ENCODE results near the gene SPTB.

SPTB gene

DNA sequence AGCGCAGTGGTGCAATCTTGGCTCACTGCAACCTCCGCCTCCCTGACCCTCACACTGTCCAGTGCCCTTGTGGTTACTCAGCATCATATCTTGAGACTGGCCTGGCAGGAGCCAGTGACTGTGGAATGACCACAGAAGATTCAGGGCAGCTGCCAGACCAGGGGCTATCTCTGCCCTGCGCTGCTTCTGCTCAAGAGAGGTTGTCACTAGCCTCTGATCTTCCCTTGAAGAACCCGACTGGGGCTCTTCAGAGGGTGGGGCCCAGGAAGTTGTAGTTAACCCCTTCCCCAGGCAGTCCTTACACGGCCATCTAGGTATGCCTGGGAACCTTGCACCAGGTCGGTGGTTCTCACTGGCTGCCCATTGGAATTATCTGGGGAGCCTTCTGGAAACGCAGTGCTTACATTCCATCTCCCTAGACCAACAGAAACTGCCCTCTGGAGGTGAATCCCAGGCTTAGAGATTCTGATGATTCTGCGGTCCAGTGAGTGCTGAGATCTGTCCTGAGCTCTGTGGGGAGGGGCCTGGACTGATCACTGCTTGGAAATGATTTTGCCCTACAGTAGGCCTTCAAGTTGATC lies 134.1 kb downstream of the SPTB start:
- Histone ChIP-seq H3K4me2 (ENCODE audit: low read length) (no peak overlapping the region), H3K27ac (ENCODE audit: low read depth, low read length) (no peak overlapping the region), H3K4me3 (ENCODE audit: low read length) (no peak overlapping the region), H3K4me1 (ENCODE audit: control insufficient read depth, low read length) (no peaks in the 10 kb centered on the region), H3K9me3 (ENCODE audit: control insufficient read depth, insufficient read depth, low read length) (no peaks in the 10 kb centered on the region), H4K20me1 (ENCODE audit: control insufficient read depth, insufficient read depth, low read depth, low read length) (no peaks in the 10 kb centered on the region), H3K36me3 (ENCODE audit: control insufficient read depth, low read length) (no peaks in the 10 kb centered on the region), H3K79me2 (ENCODE audit: control insufficient read depth, low read length) (no peaks in the 10 kb centered on the region), H3K9me2 (replicated peaks; ENCODE audit: control insufficient read depth, low read length) (no peaks in the 10 kb centered on the region), H3F3A (ENCODE audit: control insufficient read depth, insufficient read depth) (no peaks in the 10 kb centered on the region), H3K27me3 (ENCODE audit: control insufficient read depth, low read length) (no peaks in the 10 kb centered on the region)
- TF ChIP-seq, protein P1, sequence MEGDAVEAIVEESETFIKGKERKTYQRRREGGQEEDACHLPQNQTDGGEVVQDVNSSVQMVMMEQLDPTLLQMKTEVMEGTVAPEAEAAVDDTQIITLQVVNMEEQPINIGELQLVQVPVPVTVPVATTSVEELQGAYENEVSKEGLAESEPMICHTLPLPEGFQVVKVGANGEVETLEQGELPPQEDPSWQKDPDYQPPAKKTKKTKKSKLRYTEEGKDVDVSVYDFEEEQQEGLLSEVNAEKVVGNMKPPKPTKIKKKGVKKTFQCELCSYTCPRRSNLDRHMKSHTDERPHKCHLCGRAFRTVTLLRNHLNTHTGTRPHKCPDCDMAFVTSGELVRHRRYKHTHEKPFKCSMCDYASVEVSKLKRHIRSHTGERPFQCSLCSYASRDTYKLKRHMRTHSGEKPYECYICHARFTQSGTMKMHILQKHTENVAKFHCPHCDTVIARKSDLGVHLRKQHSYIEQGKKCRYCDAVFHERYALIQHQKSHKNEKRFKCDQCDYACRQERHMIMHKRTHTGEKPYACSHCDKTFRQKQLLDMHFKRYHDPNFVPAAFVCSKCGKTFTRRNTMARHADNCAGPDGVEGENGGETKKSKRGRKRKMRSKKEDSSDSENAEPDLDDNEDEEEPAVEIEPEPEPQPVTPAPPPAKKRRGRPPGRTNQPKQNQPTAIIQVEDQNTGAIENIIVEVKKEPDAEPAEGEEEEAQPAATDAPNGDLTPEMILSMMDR (IDR thresholded peaks at IDR 0.05; ENCODE audit: low read depth, low read length, poor library complexity, severe bottlenecking), result no peak
- TF ChIP-seq EZH2phosphoT487 (IDR thresholded peaks at IDR 0.05; ENCODE audit: borderline replicate concordance, low read length), result no peak

GRCh38 chr14:64743061-64743460 lies 136.6 kb downstream of the SPTB start:
- Histone ChIP-seq H3K27ac (ENCODE audit: low read depth, low read length) (no peak overlapping the region), H3K9me2 (replicated peaks; ENCODE audit: control insufficient read depth, low read length) (no peaks in the 10 kb centered on the region), H3K27me3 (ENCODE audit: control insufficient read depth, low read length) (no peaks in the 10 kb centered on the region)

GRCh38 chr14:64741961-64742360 lies 137.7 kb downstream of the SPTB start:
- TF ChIP-seq EZH2phosphoT487 (IDR thresholded peaks at IDR 0.05; ENCODE audit: borderline replicate concordance, low read length), result no peak
- TF ChIP-seq, protein P1 (IDR thresholded peaks at IDR 0.05; ENCODE audit: low read depth, low read length, poor library complexity, severe bottlenecking), result no peak
- no peaks in the 10 kb centered on the region for H3K4me1 ChIP-seq (ENCODE audit: control insufficient read depth, low read length)
- H3K4me3 ChIP-seq (ENCODE audit: low read length), result no peak overlapping the region
- no peak overlapping the region for H3K27ac ChIP-seq (ENCODE audit: low read depth, low read length)
- H3K9me2 ChIP-seq (replicated peaks; ENCODE audit: control insufficient read depth, low read length), result no peaks in the 10 kb centered on the region
- no peaks in the 10 kb centered on the region for H3K79me2 ChIP-seq (ENCODE audit: control insufficient read depth, low read length)
- no peaks in the 10 kb centered on the region for H3K36me3 ChIP-seq (ENCODE audit: control insufficient read depth, low read length)
- no peaks in the 10 kb centered on the region for H3K9me3 ChIP-seq (ENCODE audit: control insufficient read depth, insufficient read depth, low read length)
- no peaks in the 10 kb centered on the region for H4K20me1 ChIP-seq (ENCODE audit: control insufficient read depth, insufficient read depth, low read depth, low read length)
- H3F3A ChIP-seq (ENCODE audit: control insufficient read depth, insufficient read depth), result no peaks in the 10 kb centered on the region
- H3K27me3 ChIP-seq (ENCODE audit: control insufficient read depth, low read length), result no peaks in the 10 kb centered on the region
- H3K4me2 ChIP-seq (ENCODE audit: low read length), result no peak overlapping the region

More at GRCh38 chr14:64743061-64743460, 136.6 kb downstream of the SPTB start:
- Histone ChIP-seq H3K4me2 (ENCODE audit: low read length) (no peak overlapping the region), H4K20me1 (ENCODE audit: control insufficient read depth, insufficient read depth, low read depth, low read length) (no peaks in the 10 kb centered on the region), H3F3A (ENCODE audit: control insufficient read depth, insufficient read depth) (no peaks in the 10 kb centered on the region), H3K4me1 (ENCODE audit: control insufficient read depth, low read length) (no peaks in the 10 kb centered on the region), H3K36me3 (ENCODE audit: control insufficient read depth, low read length) (no peaks in the 10 kb centered on the region), H3K4me3 (ENCODE audit: low read length) (no peak overlapping the region), H3K9me3 (ENCODE audit: control insufficient read depth, insufficient read depth, low read length) (no peaks in the 10 kb centered on the region), H3K79me2 (ENCODE audit: control insufficient read depth, low read length) (no peaks in the 10 kb centered on the region)
- TF ChIP-seq, protein P1 (IDR thresholded peaks at IDR 0.05; ENCODE audit: low read depth, low read length, poor library complexity, severe bottlenecking), result no peak
- no peak for TF ChIP-seq EZH2phosphoT487 (IDR thresholded peaks at IDR 0.05; ENCODE audit: borderline replicate concordance, low read length)

All from DOHH2 (cell line).